Ovary (tissue), 9 donors: ENCODE data around the gene FXYD5. TPM values are rescaled to one million over a fixed set of nuclear protein-coding genes. Genes with fewer than 3 reads are reported as not detected.

Experiments used
- DNase-seq, 5 donors: peaks; one replicate each; pipeline ENCODE4 v3.0.0-alpha.2; 2019 to 2020
- H3K27ac ChIP-seq, 2 donors: fragments of 200-600 bp; one replicate each; pipeline versions ENCODE4 v1.5.1 to v1.8.0; 2019 to 2022
- H3K27me3 ChIP-seq: fragments of 200-600 bp; one replicate; pipeline ENCODE4 v1.8.0; 2022
- H3K36me3 ChIP-seq: fragments of 200-600 bp; sonication (generic); one replicate; pipeline ENCODE4 v1.5.1; 2019
- H3K4me1 ChIP-seq: one replicate; pipeline ENCODE4 v1.8.1; 2013; ENCODE audit warnings: mild to moderate bottlenecking, moderate library complexity; ENCODE audit not compliant: insufficient read depth
- H3K4me3 ChIP-seq: fragments of 200-600 bp; sonication (generic); one replicate; pipeline ENCODE4 v1.5.1; 2017
- H3K9me3 ChIP-seq, 2 donors: fragments of 200-600 bp in 1 of 2; sonication (generic) in 1 of 2; one replicate each; pipeline versions ENCODE4 v1.5.1 to v1.8.1; 2013 to 2019; ENCODE audit warnings: mild to moderate bottlenecking in 1 of 2, moderate library complexity in 1 of 2
- EP300 ChIP-seq: sonication (generic); formaldehyde crosslinking; IDR thresholded peaks from one replicate; pipeline ENCODE4 v1.6.1; 2017; ENCODE audit warnings: antibody characterized with exemption
- POLR2A ChIP-seq: fragments of 450-650 bp; IDR thresholded peaks from one replicate; pipeline ENCODE4 v1.6.1; 2017; ENCODE audit warnings: antibody characterized with exemption, mild to moderate bottlenecking, moderate library complexity
- WGBS, 3 donors: extraction: QIAGEN DNeasy Blood & Tissue Kit in 1 of 3; methylation state at CpG; one replicate each; pipeline versions ENCODE4 v1.1.5 to v1.1.7; 2013 to 2017; 5-methylcytosine and 5-hydroxymethylcytosine counted together
- intact Hi-C, 4 donors: fragments of 100-400 bp; cut with DNase I; formaldehyde crosslinking; loops; one replicate each; pipeline versions ENCODE4 v1.11.0 to v1.15.1; 2022 to 2023
- polyA plus RNA-seq, 2 donors: library from polyadenylated mRNA; stranded (reverse); fragments of 200-250 nt in 1 of 2; fragments of 350-450 nt in 1 of 2; fragmentation: Illumina TruSeq in 1 of 2; extraction: RNeasy Lipid Tissue Mini Kit (QIAGEN cat#74804) in 1 of 2; gene quantifications; one replicate each; pipeline ENCODE4 v1.2.3, GENCODE V29; 2013 to 2014
- total RNA-seq, 7 donors: library from RNA; depleted of rRNA in 2 of 7; stranded (reverse); fragments of >200 nt in 2 of 7; fragmentation: NEBNext Ultra II Directional in 3 of 7; extraction: Animal tissue kit (Norgen Biotek cat#: 25700) in 3 of 7; gene quantifications; one replicate each; pipeline versions ENCODE4 v1.1.0 to v1.2.4, GENCODE V29; 2016 to 2023
- TF ChIP-seq, protein P1 (sequence below), 3 donors: fragments of 450-650 bp in 2 of 3; fragments of 200-600 bp in 1 of 3; IDR thresholded peaks; one replicate each; pipeline versions ENCODE4 v1.5.1 to v1.8.0; 2016 to 2022; ENCODE audit warnings: antibody characterized with exemption in 3 of 3, mild to moderate bottlenecking in 1 of 3
- donor health status: DM: no; HTN: no; CAD: no; lungs with moderate emphysema.
- donor health status: DM: no; HTN: no; CAD: no.
- donor health status: Bipolar disorder and iron deficiency.
- donor health status: DM: yes; HTN: yes; CAD: no.
- donor health status: DM: no; HTN: no; CAD: no.
- donor health status: DM: yes; HTN: yes; CAD: no.

Gene FXYD5
- total and polyA plus RNA-seq, 9 donors, result 8.2 to 79.3 (median 22.7) TPM

DNA sequence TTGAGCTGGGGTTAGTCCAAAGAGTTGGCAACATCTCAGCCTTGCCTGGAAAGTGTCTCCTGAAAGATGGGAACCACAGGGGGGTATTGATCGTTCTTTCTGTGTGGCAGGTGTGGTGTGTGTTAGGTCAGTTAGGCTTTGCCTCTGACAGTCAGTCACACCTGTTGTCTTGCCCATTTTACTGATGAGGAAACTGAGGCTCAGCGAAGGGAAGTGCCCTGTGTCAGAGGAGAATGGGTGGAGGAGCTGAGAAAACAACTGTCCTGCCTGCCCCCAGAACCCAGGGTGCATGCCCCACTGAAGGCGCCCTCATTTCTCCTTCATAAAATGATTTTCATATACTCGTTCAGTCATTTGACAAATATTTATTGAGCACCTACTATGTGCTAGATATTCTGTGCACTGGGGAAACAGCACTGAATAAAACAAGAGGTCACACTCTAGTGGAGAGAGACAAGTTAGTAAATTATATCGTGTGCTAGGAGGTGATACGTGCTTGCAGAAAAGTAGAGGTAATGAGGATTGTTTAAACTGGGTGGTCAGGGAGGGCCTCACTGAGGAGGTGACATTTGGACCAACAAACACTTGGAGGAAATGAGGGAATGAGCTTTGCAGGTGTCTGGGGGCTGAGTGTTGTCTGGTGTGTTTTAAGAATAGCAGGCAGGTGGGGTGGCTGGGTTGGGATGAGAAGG is 1.6 kb downstream of the FXYD5 start:
- no peak overlapping the region for H3K4me3 ChIP-seq
- H3K27ac ChIP-seq, result no peak overlapping the region
- intact Hi-C loops, result no loop called here
- no peak for DNase-seq
- H3K9me3 ChIP-seq, result no peaks in the 10 kb centered on the region
- H3K27me3 ChIP-seq, result no peaks in the 10 kb centered on the region
- no peaks in the 10 kb centered on the region for H3K4me1 ChIP-seq
- no peaks in the 10 kb centered on the region for H3K36me3 ChIP-seq
- TF ChIP-seq, protein P1, sequence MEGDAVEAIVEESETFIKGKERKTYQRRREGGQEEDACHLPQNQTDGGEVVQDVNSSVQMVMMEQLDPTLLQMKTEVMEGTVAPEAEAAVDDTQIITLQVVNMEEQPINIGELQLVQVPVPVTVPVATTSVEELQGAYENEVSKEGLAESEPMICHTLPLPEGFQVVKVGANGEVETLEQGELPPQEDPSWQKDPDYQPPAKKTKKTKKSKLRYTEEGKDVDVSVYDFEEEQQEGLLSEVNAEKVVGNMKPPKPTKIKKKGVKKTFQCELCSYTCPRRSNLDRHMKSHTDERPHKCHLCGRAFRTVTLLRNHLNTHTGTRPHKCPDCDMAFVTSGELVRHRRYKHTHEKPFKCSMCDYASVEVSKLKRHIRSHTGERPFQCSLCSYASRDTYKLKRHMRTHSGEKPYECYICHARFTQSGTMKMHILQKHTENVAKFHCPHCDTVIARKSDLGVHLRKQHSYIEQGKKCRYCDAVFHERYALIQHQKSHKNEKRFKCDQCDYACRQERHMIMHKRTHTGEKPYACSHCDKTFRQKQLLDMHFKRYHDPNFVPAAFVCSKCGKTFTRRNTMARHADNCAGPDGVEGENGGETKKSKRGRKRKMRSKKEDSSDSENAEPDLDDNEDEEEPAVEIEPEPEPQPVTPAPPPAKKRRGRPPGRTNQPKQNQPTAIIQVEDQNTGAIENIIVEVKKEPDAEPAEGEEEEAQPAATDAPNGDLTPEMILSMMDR (IDR thresholded peaks at IDR 0.05), result no peak
- TF ChIP-seq EP300 (no peak), POLR2A (no peak)
- WGBS, 3 donors, result 81 to 87% (median 85%) methylated on average over 6 of the region's 6 CpGs

DNA sequence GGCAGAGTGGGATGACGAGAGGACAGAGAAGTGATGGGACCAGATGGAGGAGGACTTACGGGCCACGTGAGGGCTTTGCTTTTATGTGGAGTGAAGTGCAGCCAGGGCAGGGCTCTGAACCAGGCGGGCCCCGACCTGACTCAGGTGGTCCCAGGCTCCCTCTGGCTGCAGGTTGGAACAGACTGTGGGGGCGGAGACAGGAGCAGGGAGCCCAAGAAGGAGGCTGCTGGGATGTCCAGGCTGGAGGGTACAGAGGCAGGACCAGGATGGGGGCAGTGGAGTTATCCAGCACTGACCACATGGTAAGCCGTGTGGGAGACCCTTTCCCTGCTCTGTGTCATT is 2.1 kb downstream of the FXYD5 start:
- no peaks in the 10 kb centered on the region for H3K9me3 ChIP-seq
- no peak overlapping the region for H3K4me3 ChIP-seq
- no peak for DNase-seq
- intact Hi-C loops, result no loop called here
- WGBS, 3 donors, result 70 to 77% (median 74%) methylated on average over 7 of the region's 7 CpGs
- no peaks in the 10 kb centered on the region for H3K4me1 ChIP-seq
- no peaks in the 10 kb centered on the region for H3K36me3 ChIP-seq
- no peaks in the 10 kb centered on the region for H3K27me3 ChIP-seq
- no peak overlapping the region for H3K27ac ChIP-seq
- TF ChIP-seq POLR2A, result no peak
- TF ChIP-seq EP300, result no peak
- TF ChIP-seq, protein P1 (IDR thresholded peaks at IDR 0.05), result no peak

DNA sequence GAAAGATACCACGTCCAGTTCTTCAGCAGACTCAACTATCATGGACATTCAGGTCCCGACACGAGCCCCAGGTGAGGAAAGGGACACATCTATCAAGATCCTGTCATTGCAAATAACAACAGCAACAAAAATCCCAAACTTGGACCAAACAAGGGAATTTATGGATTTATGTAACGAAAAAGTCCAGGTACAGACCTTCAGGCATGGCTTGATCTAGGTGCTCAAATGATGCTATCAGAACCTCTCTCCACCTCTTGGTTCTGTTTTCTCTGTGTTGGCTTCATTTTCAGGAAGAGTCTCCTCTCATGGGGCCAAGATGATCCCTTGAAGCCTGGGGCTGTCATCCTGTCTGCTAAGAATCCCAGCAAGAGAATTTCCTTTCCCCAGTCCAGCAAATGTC is 2.9 kb downstream of the FXYD5 start:
- Histone ChIP-seq H3K4me3 (no peak overlapping the region), H3K27me3 (no peaks in the 10 kb centered on the region), H3K9me3 (no peaks in the 10 kb centered on the region), H3K4me1 (no peaks in the 10 kb centered on the region), H3K27ac (no peak overlapping the region), H3K36me3 (no peaks in the 10 kb centered on the region)
- WGBS, 3 donors, result 90 to 95% (median 93%) methylated on average over 4 of the region's 4 CpGs
- intact Hi-C loops, result no loop called here
- no peak for DNase-seq
- no peak for TF ChIP-seq POLR2A
- TF ChIP-seq, protein P1 (IDR thresholded peaks at IDR 0.05), result no peak
- TF ChIP-seq EP300, result no peak

DNA sequence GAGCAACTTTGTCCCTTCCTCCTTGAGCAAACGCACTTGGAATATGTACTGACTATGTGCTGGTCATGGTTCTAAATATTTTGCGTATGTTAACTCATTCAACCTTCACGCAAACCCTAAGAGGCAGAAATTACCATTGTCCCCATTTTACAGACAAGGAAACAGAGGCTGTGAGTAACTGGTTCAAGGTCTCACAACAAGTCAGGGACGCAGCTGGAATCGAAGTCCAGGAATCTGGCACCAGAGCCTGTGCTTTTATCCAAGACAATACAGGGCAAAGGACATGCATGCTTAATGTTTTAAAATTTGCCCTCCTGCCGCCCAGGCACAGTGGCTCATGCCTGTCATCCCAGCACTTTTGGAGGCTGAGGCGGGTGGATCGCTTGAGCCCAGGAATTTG is 5.1 kb downstream of the FXYD5 start:
- DNase-seq, result no peak
- Histone ChIP-seq H3K27ac (no peak overlapping the region), H3K9me3 (peaks cover 0 to 5% of the 10 kb centered on the region in 2 donors), H3K4me1 (no peaks in the 10 kb centered on the region), H3K27me3 (no peaks in the 10 kb centered on the region), H3K36me3 (no peaks in the 10 kb centered on the region), H3K4me3 (no peak overlapping the region)
- TF ChIP-seq, protein P1 (IDR thresholded peaks at IDR 0.05), result no peak
- no peak for TF ChIP-seq POLR2A
- WGBS, 3 donors, result 67 to 83% (median 80%) methylated on average over 8 of the region's 8 CpGs
- intact Hi-C loops, result no loop called here
